Ramos (cell line): ENCODE results near the gene BSG.

Source experiments
- in situ Hi-C: fragments of 300-500 bp; cut with MboI; formaldehyde crosslinking; loops from one replicate; pipeline ENCODE4 v1.14.3; 2022; ENCODE audit warnings: low sequenced_read_pairs; ENCODE audit not compliant: unreplicated experiment

Gene BSG

GRCh38 chr19:572140-572742, at the start of gene BSG:
TSS of gene BSG (plus strand) at chr19:572596. CDS start at chr19:572635, 39 bp downstream.
- in situ Hi-C loops: no loop called here

GRCh38 chr19:522726-523125, 49.7 kb upstream of the BSG start:
- in situ Hi-C loops: no loop called here

GRCh38 chr19:524062-524674, 48.2 kb upstream of the BSG start:
- in situ Hi-C loops: no loop called here

- in situ Hi-C loops: no loop called here
Measured at GRCh38 chr19:525029-525428, 47.4 kb upstream of the BSG start.

- in situ Hi-C loops: no loop called here
Measured at GRCh38 chr19:525857-526419, 46.5 kb upstream of the BSG start.

- in situ Hi-C loops: no loop called here
Measured at GRCh38 chr19:530134-531008, 42.0 kb upstream of the BSG start.

GRCh38 chr19:531009-531752, 41.2 kb upstream of the BSG start:
- in situ Hi-C loops: no loop called here

GRCh38 chr19:531753-532560, 40.4 kb upstream of the BSG start, which contains the start of gene CDC34:
TSS of gene CDC34 (plus strand) at chr19:531760. CDS start at chr19:531932, 172 bp downstream.
- in situ Hi-C loops: no loop called here

GRCh38 chr19:532561-533363, 39.6 kb upstream of the BSG start:
- in situ Hi-C loops: no loop called here

GRCh38 chr19:533364-534058, 38.9 kb upstream of the BSG start:
- in situ Hi-C loops: no loop called here

GRCh38 chr19:534088-534487, 38.3 kb upstream of the BSG start:
- in situ Hi-C loops: no loop called here

GRCh38 chr19:535017-535835, 37.2 kb upstream of the BSG start:
- in situ Hi-C loops: no loop called here

GRCh38 chr19:536031-536880, 36.1 kb upstream of the BSG start:
- in situ Hi-C loops: no loop called here

GRCh38 chr19:536881-537404, 35.5 kb upstream of the BSG start:
- in situ Hi-C loops: no loop called here

- in situ Hi-C loops: no loop called here
Measured at GRCh38 chr19:538641-539428, 33.6 kb upstream of the BSG start.
